Femur (tissue), 1 donor: ENCODE data around the gene SSNA1.

Experiments used
- DNase-seq: peaks from one replicate; pipeline ENCODE4 v3.0.0-alpha.2; 2017

The SSNA1 gene

GRCh38 chr9:137185921-137186320 is 2.6 kb upstream of the SSNA1 start:
- DNase-seq: no peak

- no peak for DNase-seq
Observed at GRCh38 chr9:137186385-137186784, 2.1 kb upstream of the SSNA1 start.

- no peak for DNase-seq
Observed at GRCh38 chr9:137187386-137187785, 1.1 kb upstream of the SSNA1 start.

DNA sequence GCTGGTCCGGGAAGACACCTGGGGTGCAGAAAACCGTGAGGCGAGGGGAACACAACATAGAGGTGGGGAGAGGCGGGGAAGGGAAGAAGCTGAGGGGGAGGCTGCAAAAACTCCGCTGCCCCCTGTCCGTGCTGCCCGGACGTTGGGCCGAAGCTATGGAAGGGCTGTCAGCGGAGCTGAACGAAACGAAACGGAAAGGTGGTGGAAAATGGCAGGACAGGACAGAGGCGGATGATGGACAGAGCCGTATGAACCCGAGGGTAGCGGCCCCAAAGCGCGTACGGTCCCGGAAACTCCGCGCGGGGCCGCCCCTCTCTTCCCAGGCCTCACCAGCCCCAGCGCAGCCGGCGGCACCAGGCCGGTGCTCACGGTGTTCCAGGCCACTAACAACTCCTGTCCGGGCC is 388 bp upstream of the SSNA1 start:
- DNase-seq: no peak

- no peak for DNase-seq
Observed at GRCh38 chr9:137189297-137190295, 1.1 kb downstream of the SSNA1 start.

DNA sequence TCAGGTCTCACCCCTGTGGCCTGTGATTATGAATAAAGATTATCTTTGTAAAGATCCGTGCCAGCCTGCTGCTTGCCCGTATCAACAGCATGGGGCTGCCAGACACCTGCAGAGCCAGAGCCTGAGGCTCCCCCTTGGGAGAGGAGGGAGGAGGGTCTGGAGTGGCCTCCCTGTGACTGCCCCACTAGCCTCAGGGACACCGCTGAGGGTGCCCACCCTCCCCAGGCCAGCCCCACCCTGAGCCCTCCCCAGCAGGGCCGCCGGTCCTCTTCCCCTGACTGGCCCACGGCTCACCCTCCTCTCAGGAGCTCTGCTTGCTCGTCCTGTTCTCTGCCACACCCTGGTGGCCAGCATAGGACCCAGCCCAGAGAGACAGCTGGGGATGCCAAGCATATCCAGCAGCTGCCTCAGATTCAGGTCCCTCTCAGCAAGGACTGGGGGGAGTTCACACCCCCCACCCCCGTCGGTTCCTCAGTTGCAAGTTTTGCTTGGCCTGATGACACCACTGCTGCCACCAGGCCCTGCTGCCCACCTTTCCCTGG is 1.9 kb downstream of the SSNA1 start:
- no peak for DNase-seq

- no peak for DNase-seq
Observed at GRCh38 chr9:137191245-137191644, 2.8 kb downstream of the SSNA1 start.

DNA sequence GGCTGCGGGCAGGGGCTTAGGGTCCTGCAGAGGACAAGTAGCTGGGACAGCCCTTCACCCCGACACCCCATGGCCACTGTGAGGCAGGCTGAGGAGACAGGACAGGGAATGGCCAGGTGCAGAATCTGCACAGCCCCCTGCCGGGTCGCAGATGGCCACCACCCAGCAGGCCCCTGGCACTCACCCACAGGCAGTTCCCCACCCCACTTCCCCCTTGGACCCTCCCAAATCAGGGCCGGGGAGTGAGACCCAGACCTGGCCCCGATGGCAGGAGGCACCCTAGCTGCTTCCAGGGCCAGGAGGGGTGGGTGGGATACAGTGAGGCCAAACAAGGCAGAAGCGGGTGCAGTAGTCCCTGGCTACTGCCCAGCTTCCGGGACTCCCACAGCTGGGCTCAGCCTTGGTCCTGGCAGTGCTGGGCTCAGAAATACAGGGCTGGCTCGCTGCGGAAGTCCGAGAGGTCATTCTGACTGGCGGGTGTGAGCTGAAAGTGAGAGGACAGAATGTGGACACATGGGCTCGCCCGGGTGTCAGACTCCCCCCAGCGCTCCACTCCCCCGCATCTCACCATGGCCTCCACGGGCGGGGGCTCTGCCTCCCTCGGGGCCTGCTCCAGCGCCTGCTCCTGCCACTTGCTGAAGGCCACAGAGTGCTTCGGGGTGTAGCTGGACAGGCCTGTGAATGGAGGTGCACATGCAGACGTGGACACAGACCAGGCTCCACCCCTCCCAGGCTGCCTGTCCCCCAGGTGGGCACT is 3.4 kb downstream of the SSNA1 start:
- no peak for DNase-seq

DNA sequence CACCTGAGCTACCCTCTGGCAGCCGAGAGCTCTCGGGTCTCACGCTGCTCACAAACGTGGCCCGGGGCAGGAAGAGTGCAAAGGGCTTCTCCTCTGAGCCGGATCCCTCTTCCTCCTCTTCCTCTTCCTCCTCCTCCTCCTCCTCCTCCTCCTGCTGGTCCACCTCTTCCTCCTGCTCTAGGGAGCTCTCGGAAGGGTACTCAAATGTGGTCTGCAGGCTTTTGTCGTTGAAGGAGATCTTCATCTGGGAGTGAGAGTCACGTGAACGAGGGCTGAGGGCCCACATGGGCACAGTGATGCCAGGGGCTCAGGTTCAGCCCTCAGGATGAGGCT is 3.9 kb downstream of the SSNA1 start:
- DNase-seq: no peak

DNA sequence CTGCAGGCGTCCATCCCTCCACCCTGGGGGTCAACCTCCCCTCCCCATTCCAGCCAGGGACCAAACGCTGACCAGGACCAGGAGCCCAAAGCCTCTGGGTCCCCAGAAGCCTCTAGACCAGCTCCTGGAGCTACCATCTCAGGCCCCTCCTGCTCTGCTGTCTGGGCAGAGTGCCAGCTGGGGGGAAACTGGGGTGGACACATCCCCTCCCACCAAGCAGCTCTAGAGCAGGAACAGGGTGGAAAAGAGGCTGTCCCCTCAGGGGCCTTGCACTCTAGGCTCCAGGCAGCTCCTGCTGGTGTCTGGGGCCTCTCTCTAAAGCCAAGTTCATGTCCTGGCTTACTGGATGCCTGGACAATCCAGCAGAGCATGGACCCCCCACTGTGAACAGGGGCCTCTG is 4.4 kb downstream of the SSNA1 start:
- no peak for DNase-seq

DNA sequence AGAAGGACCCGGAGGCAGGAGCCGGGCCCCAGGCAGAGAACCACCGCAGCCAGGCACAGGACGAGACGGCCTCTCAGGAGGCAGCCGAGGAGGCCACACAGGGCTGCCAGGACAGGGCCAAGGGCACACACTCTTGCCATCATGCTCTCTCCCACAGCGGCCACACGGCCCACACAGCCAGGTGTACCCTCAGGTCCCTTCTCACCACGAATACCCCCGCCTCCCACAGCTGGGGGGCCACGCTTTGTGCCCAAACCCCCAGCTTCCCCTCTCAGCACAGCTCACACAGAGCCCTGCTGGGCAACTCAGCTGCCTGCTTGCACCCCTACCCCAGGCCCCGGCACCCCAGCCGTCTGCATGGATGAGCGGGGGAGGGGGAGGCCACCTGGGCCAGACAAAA is 5.3 kb downstream of the SSNA1 start:
- no peak for DNase-seq

DNA sequence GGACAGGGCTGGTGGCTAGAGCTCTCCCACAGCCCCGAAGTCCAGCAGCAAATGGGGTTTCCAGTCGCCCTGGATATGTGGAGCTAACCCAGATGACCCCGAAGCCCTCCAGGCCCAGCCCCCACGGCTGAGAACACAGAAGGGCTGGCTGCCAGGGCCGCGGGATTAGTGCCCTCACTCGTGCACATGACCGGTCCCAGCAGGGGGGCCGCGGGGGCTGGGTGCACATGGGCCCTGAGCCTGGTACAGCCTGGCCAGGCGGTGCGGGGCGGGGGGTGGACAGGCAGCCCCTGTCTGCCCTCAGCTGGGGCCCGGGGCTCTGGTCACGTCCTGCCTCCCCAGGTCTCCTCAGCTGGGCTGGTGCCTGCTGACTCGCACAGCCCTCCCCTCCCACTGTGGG is 5.9 kb downstream of the SSNA1 start:
- DNase-seq: no peak

- no peak for DNase-seq
Observed at GRCh38 chr9:137194909-137195308, 6.4 kb downstream of the SSNA1 start.

GRCh38 chr9:137195525-137196220 is 7.2 kb downstream of the SSNA1 start:
- DNase-seq: no peak

- DNase-seq: no peak
Observed at GRCh38 chr9:137198051-137198901, 9.8 kb downstream of the SSNA1 start.

- DNase-seq: no peak
Observed at GRCh38 chr9:137198902-137199283, 10.4 kb downstream of the SSNA1 start.

DNA sequence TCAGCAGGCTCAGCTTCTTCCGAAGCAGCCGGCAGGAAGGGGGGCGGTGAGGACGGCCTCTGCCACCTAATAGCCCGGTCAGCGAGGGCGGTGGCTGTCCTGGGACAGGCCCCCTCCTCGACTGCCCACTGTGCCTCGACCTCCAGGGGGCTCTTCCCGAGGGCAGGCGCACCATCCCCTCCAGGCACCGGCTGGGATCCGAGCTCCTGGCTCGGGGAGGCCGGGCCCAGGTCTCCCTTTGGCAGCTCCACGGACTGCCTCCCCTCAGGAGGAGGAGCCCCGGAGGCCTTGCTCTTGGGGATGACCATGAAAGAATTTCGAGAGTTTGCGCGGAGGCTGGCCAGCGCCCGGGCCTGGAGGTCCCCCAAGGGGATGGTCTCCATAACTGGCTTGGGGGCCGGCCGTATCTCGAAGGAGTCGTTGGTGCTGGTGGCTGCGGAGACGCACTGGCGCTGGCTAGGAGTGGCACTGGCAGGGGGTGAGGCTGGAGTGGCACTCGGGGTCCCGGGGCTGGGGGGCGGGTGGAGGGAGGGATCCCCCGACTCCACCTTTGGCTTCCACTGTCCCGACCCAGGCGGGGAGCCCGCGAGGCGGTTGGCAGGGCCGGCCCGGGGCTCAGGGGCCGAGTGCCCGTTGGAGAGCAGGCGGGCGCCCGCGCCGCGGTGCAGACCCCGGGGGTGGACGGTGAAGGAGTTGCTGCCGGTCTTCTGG is 11.1 kb downstream of the SSNA1 start:
- no peak for DNase-seq

GRCh38 chr9:137200311-137201204 is 12.1 kb downstream of the SSNA1 start, which contains the start of gene TPRN:
TPRN (minus strand) TSS chr9:137200741; CDS start chr9:137200711, 30 bp downstream.
- DNase-seq: peak; percentile 99

DNA sequence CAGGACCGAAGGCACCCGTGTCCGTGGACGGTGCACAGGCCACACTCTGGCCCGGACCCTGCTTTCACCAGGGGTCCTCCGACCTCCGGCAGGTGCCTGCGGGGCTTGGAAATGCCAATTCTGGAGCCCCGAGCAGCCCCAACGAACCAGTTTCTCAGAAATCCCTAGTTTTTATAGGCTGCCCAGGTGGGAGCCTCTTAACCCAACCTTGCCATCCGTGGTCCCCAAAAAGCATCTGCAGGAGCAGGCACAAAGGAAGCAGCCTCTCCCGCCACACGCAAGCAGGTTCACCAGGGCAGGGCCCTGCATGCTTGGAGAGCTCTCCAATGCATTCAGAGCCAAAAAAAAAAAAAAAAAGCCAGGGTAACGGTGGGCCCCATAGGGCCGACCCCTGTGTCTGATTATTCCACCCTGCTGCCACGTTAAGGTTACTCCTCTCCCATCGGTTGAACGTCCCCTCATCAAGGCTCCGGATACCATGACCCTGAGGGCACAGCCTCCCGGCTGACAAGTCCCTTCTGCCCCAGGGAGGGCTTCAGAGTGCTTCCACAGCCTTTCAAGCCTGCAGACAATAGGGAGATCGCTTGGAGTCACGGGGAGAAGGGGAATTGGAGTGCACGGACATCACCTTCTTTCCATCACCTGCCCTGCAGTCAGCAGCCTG is 12.9 kb downstream of the SSNA1 start:
- DNase-seq: no peak

DNA sequence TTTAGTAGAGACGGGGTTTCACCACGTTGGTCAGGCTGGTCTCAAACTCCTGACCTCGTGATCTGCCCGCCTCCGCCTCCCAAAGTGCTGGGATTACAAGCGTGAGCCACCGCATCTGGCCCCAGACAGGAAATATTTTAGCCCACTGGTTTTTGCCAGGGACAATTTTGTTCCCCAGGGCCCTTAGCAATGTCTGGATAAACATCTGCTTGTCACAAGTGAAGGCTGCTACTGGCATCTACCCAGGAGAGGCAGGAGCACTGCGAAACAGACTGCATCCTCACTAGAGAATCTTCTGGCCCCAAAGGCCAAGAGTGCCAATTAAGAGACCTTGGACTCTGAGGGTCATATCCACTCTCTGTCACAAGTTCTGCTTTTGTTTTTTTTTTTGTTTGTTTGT is 14.5 kb downstream of the SSNA1 start:
- DNase-seq: no peak
